ENCODE results near the gene NUDT15.
A peak's percentile ranks its signal among the peaks of the same experiment; 100 is the strongest.
"Not testable (repeated sequence)": the region's sequence is repeated elsewhere in the genome, so short reads cannot be mapped to it uniquely, and the experiment has no call there.

The NUDT15 gene

GRCh38 chr13:48014359-48014758 lies 23.2 kb upstream of the NUDT15 start:
- Mint-ChIP-seq H3K27ac (no peak overlapping the region), H3K9me3 (peaks cover 3% of the 10 kb centered on the region), H3K4me3 (no peak overlapping the region), H3K4me1 (ENCODE audit: low read depth) (peaks cover 1% of the 10 kb centered on the region), H3K36me3 (ENCODE audit: low read depth) (no peaks in the 10 kb centered on the region), H3K27me3 (ENCODE audit: low read depth) (no peaks in the 10 kb centered on the region)

- Mint-ChIP-seq H3K4me1 (ENCODE audit: low read depth) (no peaks in the 10 kb centered on the region), H3K9me3 (peaks cover 3% of the 10 kb centered on the region), H3K36me3 (ENCODE audit: low read depth) (no peaks in the 10 kb centered on the region), H3K4me3 (no peak overlapping the region), H3K27ac (no peak overlapping the region), H3K27me3 (ENCODE audit: low read depth) (peaks cover 5% of the 10 kb centered on the region)
These were observed 18.9 kb upstream of the NUDT15 start for GRCh38 chr13:48018637-48019036.

- no peak overlapping the region for H3K4me3 Mint-ChIP-seq
- H3K27me3 Mint-ChIP-seq (ENCODE audit: low read depth): peaks cover 5% of the 10 kb centered on the region
- H3K36me3 Mint-ChIP-seq (ENCODE audit: low read depth): no peaks in the 10 kb centered on the region
- no peak overlapping the region for H3K27ac Mint-ChIP-seq
- peaks cover 3% of the 10 kb centered on the region for H3K9me3 Mint-ChIP-seq
- no peaks in the 10 kb centered on the region for H3K4me1 Mint-ChIP-seq (ENCODE audit: low read depth)
These were observed 17.7 kb upstream of the NUDT15 start for GRCh38 chr13:48019796-48020195.

GRCh38 chr13:48028066-48028465 lies 9.5 kb upstream of the NUDT15 start:
- H3K36me3 Mint-ChIP-seq (ENCODE audit: low read depth): peaks cover 23% of the 10 kb centered on the region
- H3K27me3 Mint-ChIP-seq (ENCODE audit: low read depth): no peaks in the 10 kb centered on the region
- no peak overlapping the region for H3K4me3 Mint-ChIP-seq
- H3K9me3 Mint-ChIP-seq: peaks cover 29% of the 10 kb centered on the region
- no peak overlapping the region for H3K27ac Mint-ChIP-seq
- H3K4me1 Mint-ChIP-seq (ENCODE audit: low read depth): no peaks in the 10 kb centered on the region

DNA sequence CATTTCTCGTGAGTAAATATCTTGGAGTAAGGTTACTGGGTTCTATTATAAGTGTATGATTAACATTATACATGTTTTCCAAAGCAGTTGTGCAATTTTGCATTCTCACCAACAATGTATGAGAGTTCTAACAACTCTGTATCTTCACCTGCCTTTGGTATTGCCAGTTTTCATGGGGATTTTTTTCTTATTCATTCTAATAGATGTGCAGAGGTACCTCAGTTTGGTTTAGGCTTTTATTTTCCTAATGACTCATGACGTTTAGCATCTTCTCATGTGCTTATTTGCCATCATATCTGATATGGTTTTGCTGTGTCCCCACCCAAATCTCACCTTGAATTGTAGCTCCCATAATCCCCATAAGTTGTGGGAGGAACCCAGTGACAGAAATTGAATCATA lies 7.7 kb upstream of the NUDT15 start:
- peaks cover 34% of the 10 kb centered on the region for H3K9me3 Mint-ChIP-seq
- H3K27me3 Mint-ChIP-seq (ENCODE audit: low read depth): no peaks in the 10 kb centered on the region
- no peak overlapping the region for H3K27ac Mint-ChIP-seq
- peaks cover 26% of the 10 kb centered on the region for H3K36me3 Mint-ChIP-seq (ENCODE audit: low read depth)
- peaks cover 4% of the 10 kb centered on the region for H3K4me1 Mint-ChIP-seq (ENCODE audit: low read depth)
- H3K4me3 Mint-ChIP-seq: no peak overlapping the region

- H3K4me1 Mint-ChIP-seq (ENCODE audit: low read depth): peaks cover 43% of the 10 kb centered on the region
- H3K4me3 Mint-ChIP-seq: peak overlapping the region; percentile 94
- H3K9me3 Mint-ChIP-seq: peaks cover 2% of the 10 kb centered on the region
- H3K36me3 Mint-ChIP-seq (ENCODE audit: low read depth): peaks cover 22% of the 10 kb centered on the region
- H3K27ac Mint-ChIP-seq: peak overlapping the region; percentile 98
- H3K27me3 Mint-ChIP-seq (ENCODE audit: low read depth): no peaks in the 10 kb centered on the region
These were observed 1.2 kb downstream of the NUDT15 start for GRCh38 chr13:48038761-48039160.

DNA sequence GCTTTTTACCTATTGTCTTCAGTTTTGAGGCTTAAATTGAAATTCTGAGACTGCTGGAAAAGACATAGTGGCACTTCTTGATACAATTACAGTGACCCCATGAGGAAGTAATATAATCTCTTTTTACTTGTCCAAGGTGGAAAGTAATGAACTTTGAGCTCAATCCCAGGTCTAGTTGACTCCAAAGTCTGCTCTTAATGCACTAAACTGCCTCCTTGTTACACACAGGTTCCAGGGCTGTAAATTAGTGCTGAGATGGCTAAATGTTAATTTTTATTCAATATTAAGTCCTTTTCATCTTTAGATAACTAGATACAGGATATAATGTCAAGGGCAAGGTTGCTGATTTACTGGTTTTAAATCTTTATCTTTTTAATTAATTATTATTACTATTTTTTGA lies 2.5 kb downstream of the NUDT15 start:
- H3K27me3 Mint-ChIP-seq (ENCODE audit: low read depth): no peaks in the 10 kb centered on the region

DNA sequence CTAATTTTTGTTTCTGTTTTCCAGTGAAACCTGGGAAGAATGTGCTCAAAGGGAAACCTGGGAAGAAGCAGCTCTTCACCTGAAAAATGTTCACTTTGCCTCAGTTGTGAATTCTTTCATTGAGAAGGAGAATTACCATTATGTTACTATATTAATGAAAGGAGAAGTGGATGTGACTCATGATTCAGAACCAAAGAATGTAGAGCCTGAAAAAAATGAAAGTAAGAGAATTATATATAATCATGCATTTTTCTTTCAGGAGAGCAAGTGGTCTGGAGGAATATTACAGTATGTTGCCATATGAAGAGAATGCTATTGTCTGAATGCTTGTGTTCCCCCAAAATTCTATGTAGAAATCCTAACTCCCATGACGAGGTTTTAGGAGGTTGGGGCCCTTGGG lies 3.4 kb downstream of the NUDT15 start:
- Mint-ChIP-seq H3K27ac (peak overlapping the region; percentile 31), H3K4me3 (no peak overlapping the region), H3K36me3 (ENCODE audit: low read depth) (peaks cover 16% of the 10 kb centered on the region), H3K9me3 (no peaks in the 10 kb centered on the region), H3K27me3 (ENCODE audit: low read depth) (no peaks in the 10 kb centered on the region), H3K4me1 (ENCODE audit: low read depth) (peaks cover 43% of the 10 kb centered on the region)

More for the DNA sequence above, 2.5 kb downstream of the NUDT15 start:
- Mint-ChIP-seq H3K4me1 (ENCODE audit: low read depth) (peaks cover 43% of the 10 kb centered on the region), H3K27ac (no peak overlapping the region), H3K36me3 (ENCODE audit: low read depth) (peaks cover 17% of the 10 kb centered on the region), H3K4me3 (no peak overlapping the region), H3K9me3 (no peaks in the 10 kb centered on the region)

DNA sequence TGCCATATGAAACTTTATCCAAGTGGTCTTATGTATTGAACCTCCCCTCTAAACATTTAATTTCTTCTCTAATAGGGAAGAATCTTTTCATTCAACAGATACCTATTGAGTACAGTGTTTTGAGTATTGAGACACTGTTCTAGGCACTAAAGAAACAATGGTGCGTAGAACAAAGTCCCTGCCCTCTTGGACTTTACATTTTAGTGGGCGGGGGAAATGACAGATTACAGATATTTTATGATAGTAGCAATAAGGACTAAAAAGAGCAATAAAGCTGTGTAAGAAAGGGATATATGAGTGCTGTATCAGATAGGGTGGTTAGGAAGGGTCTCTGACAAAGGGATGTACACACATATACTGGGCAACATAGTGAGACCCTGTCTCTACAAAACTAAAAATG lies 5.4 kb downstream of the NUDT15 start:
- H3K4me3 Mint-ChIP-seq: no peak overlapping the region

DNA sequence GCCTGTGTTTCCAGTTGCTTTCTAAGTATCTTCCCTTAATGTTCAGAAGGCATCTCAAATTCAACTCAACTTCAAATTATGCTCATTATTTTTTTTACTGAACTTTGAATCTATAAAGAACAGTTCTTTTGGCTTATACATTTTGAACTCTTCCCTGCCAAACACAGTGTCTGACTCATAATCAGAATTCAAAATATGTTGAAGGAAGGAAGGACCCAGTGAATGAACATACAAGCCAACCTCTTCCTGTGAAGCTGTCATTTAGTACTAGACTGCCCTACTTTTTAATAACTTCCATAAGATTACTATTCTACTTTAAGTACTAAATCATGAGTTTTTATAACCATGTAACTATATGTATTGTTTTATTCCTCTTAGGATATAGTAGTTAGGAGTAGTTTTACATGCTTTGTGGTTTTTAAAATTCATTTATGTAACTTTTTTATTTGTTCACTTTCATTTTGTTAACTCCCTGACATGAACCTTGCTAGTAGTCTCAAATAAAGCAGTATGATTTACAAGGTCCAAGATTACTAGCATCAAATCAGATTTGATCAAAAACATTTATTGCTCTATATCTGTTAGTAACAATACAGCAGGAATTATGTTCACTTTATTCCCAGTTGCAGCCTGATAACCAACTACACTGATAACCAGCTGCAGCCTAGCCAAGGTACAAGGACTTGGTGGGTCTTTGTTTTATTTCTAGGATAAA lies 6.4 kb downstream of the NUDT15 start:
- no peaks in the 10 kb centered on the region for H3K9me3 Mint-ChIP-seq
- peaks cover 24% of the 10 kb centered on the region for H3K36me3 Mint-ChIP-seq (ENCODE audit: low read depth)
- peak overlapping the region; percentile 51 for H3K4me3 Mint-ChIP-seq
- peaks cover 24% of the 10 kb centered on the region for H3K4me1 Mint-ChIP-seq (ENCODE audit: low read depth)
- H3K27me3 Mint-ChIP-seq (ENCODE audit: low read depth): no peaks in the 10 kb centered on the region
- peak overlapping the region; percentile 85 for H3K27ac Mint-ChIP-seq

More for the DNA sequence above, 5.4 kb downstream of the NUDT15 start:
- peaks cover 24% of the 10 kb centered on the region for H3K36me3 Mint-ChIP-seq (ENCODE audit: low read depth)
- peaks cover 31% of the 10 kb centered on the region for H3K4me1 Mint-ChIP-seq (ENCODE audit: low read depth)
- no peaks in the 10 kb centered on the region for H3K9me3 Mint-ChIP-seq
- H3K27ac Mint-ChIP-seq: peak overlapping the region; percentile 43
- H3K27me3 Mint-ChIP-seq (ENCODE audit: low read depth): no peaks in the 10 kb centered on the region

- Mint-ChIP-seq H3K9me3 (no peaks in the 10 kb centered on the region), H3K4me1 (ENCODE audit: low read depth) (no peaks in the 10 kb centered on the region), H3K27me3 (ENCODE audit: low read depth) (no peaks in the 10 kb centered on the region), H3K27ac (no peak overlapping the region), H3K4me3 (no peak overlapping the region), H3K36me3 (ENCODE audit: low read depth) (peaks cover 27% of the 10 kb centered on the region)
These were observed 13.0 kb downstream of the NUDT15 start for GRCh38 chr13:48050550-48050949.

- Mint-ChIP-seq H3K27ac (no peak overlapping the region), H3K4me3 (no peak overlapping the region), H3K36me3 (ENCODE audit: low read depth) (peaks cover 20% of the 10 kb centered on the region), H3K27me3 (ENCODE audit: low read depth) (no peaks in the 10 kb centered on the region), H3K9me3 (no peaks in the 10 kb centered on the region), H3K4me1 (ENCODE audit: low read depth) (no peaks in the 10 kb centered on the region)
These were observed 17.1 kb downstream of the NUDT15 start for GRCh38 chr13:48054601-48055000.

- peaks cover 18% of the 10 kb centered on the region for H3K36me3 Mint-ChIP-seq (ENCODE audit: low read depth)
- H3K27ac Mint-ChIP-seq: no peak overlapping the region
These were observed 18.2 kb downstream of the NUDT15 start for GRCh38 chr13:48055712-48056111.

GRCh38 chr13:48058536-48058935 lies 21.0 kb downstream of the NUDT15 start:
- H3K27me3 Mint-ChIP-seq (ENCODE audit: low read depth); H3K4me3 Mint-ChIP-seq; H3K4me1 Mint-ChIP-seq (ENCODE audit: low read depth); H3K27ac Mint-ChIP-seq; H3K9me3 Mint-ChIP-seq: not testable (repeated sequence)
- peaks cover 11% of the 10 kb centered on the region for H3K36me3 Mint-ChIP-seq (ENCODE audit: low read depth)

More at GRCh38 chr13:48055712-48056111, 18.2 kb downstream of the NUDT15 start:
- Mint-ChIP-seq H3K27me3 (ENCODE audit: low read depth) (no peaks in the 10 kb centered on the region), H3K4me1 (ENCODE audit: low read depth) (no peaks in the 10 kb centered on the region), H3K4me3 (no peak overlapping the region), H3K9me3 (no peaks in the 10 kb centered on the region)

DNA sequence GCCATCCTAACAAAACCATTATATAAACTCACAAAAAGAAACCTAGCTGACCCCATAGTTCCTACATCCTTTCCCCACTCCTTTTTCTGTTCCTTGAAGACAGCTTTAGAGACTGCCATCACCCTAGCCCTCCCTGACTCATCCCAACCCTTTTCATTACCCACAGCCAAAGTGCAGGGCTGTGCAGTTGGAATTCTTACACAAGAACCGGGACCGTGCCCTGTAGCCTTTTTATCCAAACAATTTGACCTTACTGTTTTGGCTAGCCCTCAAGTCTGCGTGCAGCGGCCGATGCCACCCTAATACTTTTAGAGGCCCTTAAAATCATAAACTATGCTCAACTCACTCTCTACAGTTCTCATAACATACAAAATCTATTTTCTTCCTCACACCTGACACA lies 22.4 kb downstream of the NUDT15 start:
- not testable (repeated sequence) for H3K4me3 Mint-ChIP-seq; H3K9me3 Mint-ChIP-seq; H3K27me3 Mint-ChIP-seq (ENCODE audit: low read depth); H3K27ac Mint-ChIP-seq; H3K4me1 Mint-ChIP-seq (ENCODE audit: low read depth)
- H3K36me3 Mint-ChIP-seq (ENCODE audit: low read depth): peaks cover 14% of the 10 kb centered on the region
